K562 (cell line): ENCODE measurements around the gene HEATR3. TPM values are rescaled to one million over a fixed set of nuclear protein-coding genes. Genes with fewer than 3 reads are reported as not detected.

Experiments
- ATF2 ChIP-seq: sonication (generic); formaldehyde crosslinking; IDR thresholded peaks from 2 replicates; pipeline ENCODE4 v1.8.1; 2022; ENCODE audit warnings: missing genetic modification reagents
- CCNT2 ChIP-seq: IDR thresholded peaks from 2 replicates; pipeline ENCODE4 v1.6.1; 2011; ENCODE audit warnings: borderline replicate concordance, low read depth, mild to moderate bottlenecking, moderate library complexity, mixed read lengths, low read length; ENCODE audit not compliant: insufficient read length; ENCODE audit errors: extremely low read depth
- DPF2 ChIP-seq: fragments of 450-650 bp; IDR thresholded peaks from 2 replicates; pipeline ENCODE4 v1.6.1; 2016
- EP400 ChIP-seq: fragments of 450-650 bp; IDR thresholded peaks from 2 replicates; pipeline ENCODE4 v1.6.1; 2017; ENCODE audit warnings: antibody characterized with exemption, mild to moderate bottlenecking, moderate library complexity
- KLF16 ChIP-seq: IDR thresholded peaks from 2 replicates; pipeline ENCODE4 v1.6.1; 2016; ENCODE audit warnings: antibody characterized with exemption
- MIER1 ChIP-seq: fragments of 450-650 bp; IDR thresholded peaks from 2 replicates; pipeline ENCODE4 v1.6.1; 2016; ENCODE audit warnings: antibody characterized with exemption, mild to moderate bottlenecking, low read depth
- MTA3 ChIP-seq: fragments of 450-650 bp; formaldehyde crosslinking; IDR thresholded peaks from 2 replicates; pipeline ENCODE4 v1.6.1; 2017; ENCODE audit warnings: mild to moderate bottlenecking, borderline replicate concordance
- NFE2L1 ChIP-seq: fragments of 450-650 bp; IDR thresholded peaks from 2 replicates; pipeline ENCODE4 v1.6.1; 2016; ENCODE audit warnings: missing genetic modification characterization, low read depth, mild to moderate bottlenecking, missing compliant biosample characterization, moderate library complexity, borderline replicate concordance
- PML ChIP-seq: IDR thresholded peaks from 2 replicates; pipeline ENCODE4 v1.6.1; 2012; ENCODE audit warnings: low read length, inconsistent platforms
- PTBP1 ChIP-seq: fragments of 200-400 bp; formaldehyde crosslinking; IDR thresholded peaks from 2 replicates; pipeline ENCODE4 v1.6.1; 2017; ENCODE audit warnings: low read depth, low read length
- RNF2 ChIP-seq: sonication (generic); IDR thresholded peaks from 2 replicates; pipeline ENCODE4 v1.6.1; 2016
- SIN3B ChIP-seq: fragments of 450-650 bp; IDR thresholded peaks from 2 replicates; pipeline ENCODE4 v1.6.1; 2017; ENCODE audit warnings: low read depth, mild to moderate bottlenecking, moderate library complexity
- SMAD4 ChIP-seq: fragments of 250-450 bp; sonication (Bioruptor Pico); conservative IDR thresholded peaks from 2 replicates; pipeline ENCODE4 v1.8.0; 2021; ENCODE audit warnings: inconsistent platforms, mild to moderate bottlenecking, moderate library complexity
- SP1 ChIP-seq: sonication (generic); formaldehyde crosslinking; IDR thresholded peaks from 2 replicates; pipeline ENCODE4 v1.8.1; 2022; ENCODE audit warnings: mild to moderate bottlenecking, missing genetic modification reagents
- SUPT5H ChIP-seq: fragments of 450-650 bp; IDR thresholded peaks from 2 replicates; pipeline ENCODE4 v1.6.1; 2016
- TFAP4 ChIP-seq: sonication (generic); formaldehyde crosslinking; IDR thresholded peaks from 2 replicates; pipeline ENCODE4 v1.8.0; 2022; ENCODE audit warnings: missing genetic modification reagents, mild to moderate bottlenecking, moderate library complexity, borderline replicate concordance
- ZBTB17 ChIP-seq: fragments of 450-650 bp; formaldehyde crosslinking; IDR thresholded peaks from 2 replicates; pipeline ENCODE4 v1.4.0; 2020; ENCODE audit warnings: mild to moderate bottlenecking
- ZNF143 ChIP-seq: sonication (generic); formaldehyde crosslinking; IDR thresholded peaks from 2 replicates; pipeline ENCODE4 v1.9.0; 2022; ENCODE audit warnings: mild to moderate bottlenecking, missing genetic modification reagents
- ZNF431 ChIP-seq: sonication (generic); formaldehyde crosslinking; IDR thresholded peaks from 2 replicates; pipeline ENCODE4 v1.8.0; 2022; ENCODE audit warnings: mild to moderate bottlenecking, missing genetic modification reagents
- polyA plus RNA-seq, 8 experiments: library from polyadenylated mRNA; depleted of rRNA in 4 of 8; stranded (reverse) in 5 of 8; unstranded in 3 of 8; fragments of >200 nt; fragmentation: Nextera tagmentation in 2 of 8; fragmentation: Illumina TruSeq in 1 of 8; extraction: Ambion mirVana in 2 of 8; extraction: Trizol in 1 of 8; gene quantifications; 2 replicates each; pipeline versions ENCODE4 v1.2.1 to v1.2.3, GENCODE V29; 2011 to 2014; ENCODE audit warnings: inconsistent platforms in 1 of 8, missing spikeins in 1 of 8
- total RNA-seq, 7 experiments: library from RNA; depleted of rRNA in 6 of 7; stranded (reverse); fragments of >200 nt in 6 of 7; fragmentation: Illumina TruSeq in 2 of 7; extraction: Trizol in 2 of 7; gene quantifications; 2 replicates each; pipeline versions ENCODE4 v1.2.1 to v1.2.3, GENCODE V29; 2011 to 2021; ENCODE audit warnings: low replicate concordance in 1 of 7
- TF ChIP-seq, protein P1 (sequence below): sonication (generic); formaldehyde crosslinking; IDR thresholded peaks from 2 replicates; pipeline ENCODE4 v1.8.1; 2023; ENCODE audit warnings: mild to moderate bottlenecking, missing genetic modification reagents
- TF ChIP-seq, protein P2 (sequence below): fragments of 450-650 bp; IDR thresholded peaks from 2 replicates; pipeline ENCODE4 v1.7.0; 2016; ENCODE audit warnings: borderline replicate concordance
- TF ChIP-seq, protein P3 (sequence below): fragments of 450-650 bp; formaldehyde crosslinking; IDR thresholded peaks from 2 replicates; pipeline ENCODE4 v1.4.0; 2020; ENCODE audit warnings: mild to moderate bottlenecking, moderate library complexity

HEATR3 gene
- total and polyA plus RNA-seq, 9 of the 15 experiments (the other 6 are each of a cell fraction or from before 2014, with no cell fraction given) = 1.7 to 30.2 (median 18.8) TPM

- TF ChIP-seq TFAP4 (peak; percentile 73; the same call in 1 of the 2 replicates), PTBP1 (0 out of 2 replicates have a peak, but pooled peaks have one; percentile 47), MTA3 (peak; percentile 52; the same call in 1 of the 2 replicates), ZNF143 (CRISPR knock-in tag) (no peak), MIER1 (no peak), KLF16 (no peak), NFE2L1 (no peak), SIN3B (peak; percentile 51; the same call in 1 of the 2 replicates), ZNF431 (CRISPR knock-in tag) (0 out of 2 replicates have a peak, but pooled peaks have one; percentile 48), RNF2 (0 out of 2 replicates have a peak, but pooled peaks have one; percentile 19), DPF2 (0 out of 2 replicates have a peak, but pooled peaks have one; percentile 10), SMAD4 (peak; percentile 46), ZBTB17 (CRISPR knock-in tag) (peak; percentile 60; the same call in 1 of the 2 replicates), PML (peak; percentile 65; the same call in 1 of the 2 replicates), SP1 (CRISPR knock-in tag) (peak; percentile 65; the same call in 1 of the 2 replicates), ATF2 (CRISPR knock-in tag) (no peak), EP400 (peak; percentile 90; the same call in 1 of the 2 replicates), SUPT5H (peak; percentile 94), CCNT2 (peak; percentile 44)
- TF ChIP-seq, protein P1, sequence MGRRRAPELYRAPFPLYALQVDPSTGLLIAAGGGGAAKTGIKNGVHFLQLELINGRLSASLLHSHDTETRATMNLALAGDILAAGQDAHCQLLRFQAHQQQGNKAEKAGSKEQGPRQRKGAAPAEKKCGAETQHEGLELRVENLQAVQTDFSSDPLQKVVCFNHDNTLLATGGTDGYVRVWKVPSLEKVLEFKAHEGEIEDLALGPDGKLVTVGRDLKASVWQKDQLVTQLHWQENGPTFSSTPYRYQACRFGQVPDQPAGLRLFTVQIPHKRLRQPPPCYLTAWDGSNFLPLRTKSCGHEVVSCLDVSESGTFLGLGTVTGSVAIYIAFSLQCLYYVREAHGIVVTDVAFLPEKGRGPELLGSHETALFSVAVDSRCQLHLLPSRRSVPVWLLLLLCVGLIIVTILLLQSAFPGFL (CRISPR knock-in tag) = no peak
- TF ChIP-seq, protein P2, sequence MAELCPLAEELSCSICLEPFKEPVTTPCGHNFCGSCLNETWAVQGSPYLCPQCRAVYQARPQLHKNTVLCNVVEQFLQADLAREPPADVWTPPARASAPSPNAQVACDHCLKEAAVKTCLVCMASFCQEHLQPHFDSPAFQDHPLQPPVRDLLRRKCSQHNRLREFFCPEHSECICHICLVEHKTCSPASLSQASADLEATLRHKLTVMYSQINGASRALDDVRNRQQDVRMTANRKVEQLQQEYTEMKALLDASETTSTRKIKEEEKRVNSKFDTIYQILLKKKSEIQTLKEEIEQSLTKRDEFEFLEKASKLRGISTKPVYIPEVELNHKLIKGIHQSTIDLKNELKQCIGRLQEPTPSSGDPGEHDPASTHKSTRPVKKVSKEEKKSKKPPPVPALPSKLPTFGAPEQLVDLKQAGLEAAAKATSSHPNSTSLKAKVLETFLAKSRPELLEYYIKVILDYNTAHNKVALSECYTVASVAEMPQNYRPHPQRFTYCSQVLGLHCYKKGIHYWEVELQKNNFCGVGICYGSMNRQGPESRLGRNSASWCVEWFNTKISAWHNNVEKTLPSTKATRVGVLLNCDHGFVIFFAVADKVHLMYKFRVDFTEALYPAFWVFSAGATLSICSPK = no peak
- TF ChIP-seq, protein P3, sequence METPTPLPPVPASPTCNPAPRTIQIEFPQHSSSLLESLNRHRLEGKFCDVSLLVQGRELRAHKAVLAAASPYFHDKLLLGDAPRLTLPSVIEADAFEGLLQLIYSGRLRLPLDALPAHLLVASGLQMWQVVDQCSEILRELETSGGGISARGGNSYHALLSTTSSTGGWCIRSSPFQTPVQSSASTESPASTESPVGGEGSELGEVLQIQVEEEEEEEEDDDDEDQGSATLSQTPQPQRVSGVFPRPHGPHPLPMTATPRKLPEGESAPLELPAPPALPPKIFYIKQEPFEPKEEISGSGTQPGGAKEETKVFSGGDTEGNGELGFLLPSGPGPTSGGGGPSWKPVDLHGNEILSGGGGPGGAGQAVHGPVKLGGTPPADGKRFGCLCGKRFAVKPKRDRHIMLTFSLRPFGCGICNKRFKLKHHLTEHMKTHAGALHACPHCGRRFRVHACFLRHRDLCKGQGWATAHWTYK (CRISPR knock-in tag) = peak; percentile 35; the same call in 1 of the 2 replicates
Observed at GRCh38 chr16:50152807-50153595, 87.2 kb downstream of the HEATR3 start, which contains the start of gene TENT4B (continued).
